GM18517 (cell line): ENCODE results near the gene METTL8.
"Not testable (repeated sequence)": the region's sequence is repeated elsewhere in the genome, so short reads cannot be mapped to it uniquely, and the experiment has no call there.

Source experiments
- ATAC-seq: cut with Tn5 transposase; IDR thresholded peaks from one replicate; pipeline ENCODE4 v1.9.1; 2021; ENCODE audit warnings: mild to moderate bottlenecking, moderate library complexity; ENCODE audit not compliant: unreplicated experiment

Gene METTL8

DNA sequence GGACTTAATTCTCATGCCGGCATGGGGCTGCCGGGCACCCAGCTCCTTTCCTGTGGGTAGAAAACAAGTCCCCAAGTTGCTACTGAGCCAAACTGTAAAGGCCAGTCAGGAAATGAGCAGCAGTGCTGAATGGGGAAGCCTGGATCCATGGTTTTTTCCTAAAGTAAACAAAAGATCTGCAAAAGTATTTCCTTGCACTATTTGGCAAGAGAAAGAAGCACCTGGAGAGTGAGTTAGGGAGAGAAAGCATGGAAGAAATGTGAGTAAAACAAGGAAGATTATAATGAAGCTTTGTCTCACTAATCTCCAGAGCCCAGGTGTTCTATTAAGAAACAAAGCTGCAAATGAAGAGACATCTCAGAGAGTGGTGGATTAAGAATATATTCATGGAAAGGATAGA, 117.6 kb downstream of the METTL8 start:
- no peak for ATAC-seq

DNA sequence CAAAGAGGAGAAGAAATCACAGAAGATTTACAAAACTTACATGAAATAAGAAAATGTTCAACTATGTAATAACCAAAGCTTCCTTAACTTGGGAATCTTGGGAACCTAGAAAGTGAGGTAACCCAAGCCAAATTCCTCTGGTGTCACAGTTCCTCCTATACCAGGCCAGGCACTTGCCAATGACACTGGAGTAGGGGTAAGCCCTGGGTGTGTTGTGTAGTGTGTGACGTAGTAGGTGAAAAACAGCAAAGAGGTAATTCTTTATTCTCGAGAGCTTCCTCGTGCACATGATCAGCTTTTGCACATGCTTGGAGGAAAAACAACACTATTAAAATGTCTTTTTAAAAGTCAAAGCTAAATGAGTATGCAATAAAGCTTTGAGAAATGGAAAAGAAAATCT, 118.0 kb downstream of the METTL8 start:
- no peak for ATAC-seq

- ATAC-seq, result not testable (repeated sequence)
These were observed 121.6 kb downstream of the METTL8 start for GRCh38 chr2:171312182-171312581.

GRCh38 chr2:171311589-171311988, 122.2 kb downstream of the METTL8 start:
- ATAC-seq, result not testable (repeated sequence)

DNA sequence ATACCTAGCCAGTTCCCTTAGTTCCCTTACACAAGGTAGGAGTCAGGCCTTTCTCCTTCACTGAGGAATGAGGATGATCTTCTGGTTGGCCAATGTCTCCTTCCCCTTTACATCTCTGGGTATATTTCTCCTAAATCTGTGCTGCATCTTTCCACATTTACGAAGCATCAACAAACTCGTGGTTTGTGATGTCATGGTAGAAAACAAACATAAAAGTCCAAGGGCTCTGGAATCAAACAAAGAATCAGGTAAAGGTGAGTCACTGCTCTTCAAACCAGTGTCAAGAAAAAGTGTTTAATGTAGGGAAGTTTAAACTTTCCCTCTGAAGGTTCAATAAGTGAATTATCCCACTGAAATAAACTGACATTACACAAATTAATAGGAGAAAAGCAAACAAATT, 122.9 kb downstream of the METTL8 start:
- ATAC-seq, result no peak

DNA sequence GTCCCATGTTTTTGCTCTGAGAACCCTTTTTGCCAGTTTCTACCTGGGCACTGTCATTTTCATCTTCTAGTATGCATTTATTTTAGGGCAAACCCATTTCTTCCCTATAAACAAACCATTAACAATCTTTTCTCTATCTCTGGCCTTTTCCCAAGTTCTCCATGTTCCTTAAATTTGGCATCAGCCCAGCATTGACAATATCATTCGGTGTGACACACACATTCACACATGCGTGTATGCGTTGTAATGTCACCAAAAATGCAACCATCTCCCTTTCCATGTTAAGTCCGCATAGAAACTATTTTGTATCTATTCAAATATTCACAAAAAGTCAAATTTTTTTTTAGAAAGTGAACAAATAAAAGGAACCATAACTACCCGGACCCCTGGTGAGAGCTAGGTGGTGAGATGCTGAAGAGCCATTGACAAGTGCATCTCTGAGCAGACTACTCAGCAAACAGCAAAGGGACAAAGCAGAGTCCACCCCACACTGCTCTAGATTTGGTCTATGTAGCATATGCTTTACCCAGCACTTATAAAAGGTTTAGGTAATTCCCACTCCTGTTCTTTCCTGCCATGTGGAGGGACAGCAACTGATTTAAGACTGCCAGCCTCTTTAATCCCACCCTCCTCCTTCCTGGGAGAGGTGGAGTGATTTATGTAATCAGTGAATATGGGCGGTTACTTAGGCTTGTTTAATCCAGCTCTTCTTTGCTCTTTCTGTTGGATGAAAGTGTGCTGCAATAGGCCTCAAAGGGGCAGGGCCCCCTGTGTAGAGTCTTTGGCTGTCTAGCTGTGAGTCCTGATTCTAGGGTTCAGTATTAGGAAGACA, 124.1 kb downstream of the METTL8 start:
- ATAC-seq, result no peak

DNA sequence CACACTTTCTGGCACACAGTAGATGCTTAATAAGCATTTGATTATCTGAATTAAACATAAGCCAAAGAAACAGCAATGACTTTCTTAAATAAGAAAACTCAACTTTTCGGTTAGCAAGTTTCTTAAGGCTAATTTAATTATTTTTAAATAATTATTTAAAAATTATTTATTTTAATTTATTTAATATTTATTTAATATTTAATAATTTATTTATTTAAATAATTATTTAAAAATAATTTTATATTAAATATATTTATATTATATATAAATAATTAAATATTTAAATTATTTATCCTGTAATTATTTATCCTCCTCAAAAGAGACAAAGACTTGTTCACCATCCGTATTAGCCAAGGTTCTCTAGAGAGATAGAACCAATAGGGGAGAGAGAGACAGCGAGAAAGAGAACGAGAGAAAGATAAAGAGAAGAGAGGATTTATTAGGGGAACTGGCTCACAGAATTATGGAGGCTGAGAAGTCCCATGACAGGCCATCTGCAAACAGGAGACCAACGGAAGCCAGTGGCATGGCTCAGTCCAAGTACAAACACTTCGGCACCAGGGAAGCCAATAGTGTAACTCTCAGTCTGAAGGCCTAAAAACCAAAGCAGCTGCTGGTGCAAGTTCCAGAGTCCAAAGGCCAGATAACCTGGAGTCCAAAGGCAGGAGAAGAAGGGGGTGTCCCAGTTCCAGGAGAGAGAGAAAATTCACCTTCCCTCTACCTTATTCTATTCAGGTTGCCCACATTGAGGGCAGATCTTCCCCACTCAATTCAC, 125.3 kb downstream of the METTL8 start:
- no peak for ATAC-seq

DNA sequence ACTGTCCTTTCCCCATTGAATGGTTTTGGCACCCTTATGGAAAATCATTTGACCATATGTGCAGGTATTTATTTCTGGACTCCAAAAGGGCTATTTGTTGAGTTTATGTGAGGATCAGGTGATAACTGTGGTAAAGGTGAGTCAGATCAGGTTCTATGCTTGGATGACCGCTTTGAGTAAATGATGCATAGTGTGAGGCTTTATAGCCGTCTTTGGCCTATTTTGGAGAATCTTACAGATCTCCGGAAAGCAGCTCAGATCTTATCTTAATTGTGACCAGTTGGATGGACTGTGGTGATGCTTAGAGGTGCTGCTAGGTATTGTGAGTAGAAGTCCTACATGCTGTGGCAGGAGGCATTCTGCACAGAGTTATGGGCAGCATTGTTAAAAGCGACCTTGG, 126.2 kb downstream of the METTL8 start:
- peak; percentile 85 for ATAC-seq

DNA sequence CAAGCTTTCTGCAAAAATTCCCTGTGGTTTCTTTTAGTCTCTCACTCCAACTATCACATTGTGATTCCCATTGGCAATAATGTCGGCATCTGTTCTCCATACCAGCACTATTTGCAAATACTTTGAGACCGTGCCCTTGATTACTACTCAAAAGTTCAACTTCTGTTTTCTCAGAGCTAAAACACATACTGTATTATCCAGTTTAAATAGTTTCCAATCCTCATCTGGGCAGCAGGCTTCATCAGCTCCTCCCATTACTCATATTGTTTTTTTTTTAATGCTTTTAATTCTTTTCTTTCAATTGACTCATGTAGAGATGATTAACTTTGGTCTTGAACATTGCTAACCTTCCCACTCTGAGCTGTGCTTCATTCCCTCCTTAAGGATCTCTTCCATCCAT, 135.8 kb downstream of the METTL8 start:
- ATAC-seq, result no peak

GRCh38 chr2:171294608-171295007, 139.2 kb downstream of the METTL8 start:
- no peak for ATAC-seq

DNA sequence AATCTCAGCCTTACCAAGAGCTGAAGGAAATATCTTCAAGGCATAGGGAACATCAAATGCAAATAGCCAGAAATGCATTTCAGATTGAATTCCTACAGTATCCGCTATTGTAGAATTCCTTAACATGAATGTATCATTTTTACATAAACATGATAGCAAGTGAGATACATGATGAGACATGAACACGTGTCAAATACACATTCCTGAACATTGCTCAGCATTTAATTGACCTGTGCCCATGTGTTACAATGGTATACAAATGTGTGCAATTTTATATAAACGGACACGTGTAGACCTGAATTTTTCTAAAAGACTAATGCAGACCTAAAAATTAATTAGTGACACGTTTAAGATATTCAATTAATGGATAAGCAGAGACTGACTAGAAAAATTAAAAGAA, 140.1 kb downstream of the METTL8 start:
- ATAC-seq, result no peak

DNA sequence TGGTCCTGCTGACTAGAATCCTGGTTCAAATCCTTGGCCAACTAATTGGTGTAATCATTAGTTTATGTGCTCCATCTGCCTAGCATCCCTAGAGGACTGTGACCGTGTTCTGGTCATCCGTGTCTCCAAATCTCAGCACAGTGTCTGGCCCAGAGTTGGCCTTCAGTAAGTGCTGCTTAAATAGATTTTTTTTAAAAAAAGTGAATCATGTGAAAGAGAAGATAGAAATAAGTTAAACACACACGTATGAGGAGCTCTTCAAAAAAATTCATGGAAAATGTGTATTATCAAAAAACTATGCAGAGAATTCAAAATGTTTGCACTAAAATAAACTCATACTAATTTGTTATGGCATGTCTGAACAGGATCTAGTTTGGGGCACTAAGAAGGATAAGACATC, 143.8 kb downstream of the METTL8 start:
- no peak for ATAC-seq

GRCh38 chr2:171289316-171289715, 144.5 kb downstream of the METTL8 start:
- ATAC-seq, result no peak

GRCh38 chr2:171287611-171288010, 146.2 kb downstream of the METTL8 start:
- ATAC-seq, result no peak

DNA sequence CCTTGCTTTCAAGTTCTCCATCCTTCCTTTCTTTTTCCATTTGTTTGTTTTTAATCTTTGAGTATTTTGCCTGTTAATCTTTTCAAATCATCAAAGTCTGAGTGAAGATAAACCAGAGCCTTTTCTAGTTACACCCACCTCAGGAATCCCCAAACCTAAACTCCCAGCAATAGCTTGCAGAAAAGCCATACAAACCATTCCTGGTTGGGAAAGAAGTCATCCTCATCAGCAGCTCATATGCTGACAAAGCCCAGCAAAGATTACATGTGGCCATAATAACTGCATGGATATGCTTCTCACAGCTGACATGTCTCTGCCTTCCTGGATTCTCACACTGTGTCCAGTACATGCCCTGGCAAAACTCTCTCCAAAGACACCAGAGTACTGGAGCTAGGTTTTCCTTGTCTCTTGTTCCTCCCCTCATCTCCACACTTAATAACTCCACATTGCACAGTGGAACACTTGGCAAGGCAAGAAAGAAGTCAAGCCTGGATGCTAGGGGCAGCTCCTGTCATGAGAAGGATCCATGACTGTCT, 146.7 kb downstream of the METTL8 start:
- ATAC-seq, result no peak

DNA sequence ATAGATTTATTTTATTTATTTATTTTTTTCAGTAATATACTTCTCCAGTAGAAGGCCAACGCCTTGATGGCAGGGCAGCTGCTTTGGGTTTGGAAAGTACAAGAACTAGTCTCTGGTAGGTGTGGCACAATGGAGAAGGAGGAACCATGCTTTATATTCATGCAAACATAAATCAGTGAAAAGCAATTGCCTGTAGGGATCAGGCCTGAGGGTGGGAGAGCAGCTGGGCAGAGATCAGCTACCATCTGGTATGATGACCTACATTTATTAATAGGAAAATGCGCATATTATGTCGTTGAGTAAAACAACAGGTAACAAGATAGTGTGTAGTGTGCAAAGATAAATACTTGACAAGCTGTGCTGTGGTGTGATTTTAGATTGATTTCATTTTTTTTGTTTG, 152.7 kb downstream of the METTL8 start:
- no peak for ATAC-seq

DNA sequence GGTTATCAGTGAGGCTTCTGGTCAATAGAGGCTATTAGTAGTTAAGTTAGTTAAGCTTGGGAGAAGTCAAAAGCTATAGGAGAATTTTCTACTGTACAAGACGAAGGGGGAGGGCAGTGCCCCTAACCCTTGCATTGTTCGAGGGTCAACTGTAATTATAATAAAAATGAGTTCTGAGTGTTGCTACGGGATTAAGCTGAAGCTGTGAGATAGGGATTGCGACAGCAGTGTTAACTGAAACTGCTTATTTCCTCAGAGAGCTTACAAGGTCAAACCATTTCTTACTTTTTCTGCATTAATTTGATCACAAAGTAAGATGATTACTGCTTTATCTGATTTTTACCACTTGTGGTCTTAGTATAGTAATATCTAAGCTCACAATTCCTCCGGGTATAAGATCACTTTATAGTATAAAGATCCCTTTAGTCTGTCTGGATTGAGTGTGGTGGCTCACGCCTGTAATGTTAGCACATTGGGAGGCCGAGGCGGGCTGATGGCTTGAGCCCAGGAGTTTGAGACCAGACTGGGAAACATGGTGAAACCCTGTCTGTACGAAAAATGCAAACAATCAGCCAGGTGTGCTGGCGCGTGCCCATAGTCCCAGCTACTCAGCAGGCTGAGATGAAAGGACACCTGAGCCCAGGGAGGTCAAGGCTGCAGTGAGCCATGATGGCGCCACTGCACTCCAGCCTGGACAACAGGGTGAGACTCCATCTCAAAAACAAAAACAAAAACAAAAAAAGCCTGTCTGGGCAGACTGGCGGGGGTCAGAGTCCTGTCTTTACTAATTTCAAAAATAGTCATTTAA, 153.6 kb downstream of the METTL8 start:
- no peak for ATAC-seq

GRCh38 chr2:171274757-171275156, 159.0 kb downstream of the METTL8 start:
- ATAC-seq, result no peak

DNA sequence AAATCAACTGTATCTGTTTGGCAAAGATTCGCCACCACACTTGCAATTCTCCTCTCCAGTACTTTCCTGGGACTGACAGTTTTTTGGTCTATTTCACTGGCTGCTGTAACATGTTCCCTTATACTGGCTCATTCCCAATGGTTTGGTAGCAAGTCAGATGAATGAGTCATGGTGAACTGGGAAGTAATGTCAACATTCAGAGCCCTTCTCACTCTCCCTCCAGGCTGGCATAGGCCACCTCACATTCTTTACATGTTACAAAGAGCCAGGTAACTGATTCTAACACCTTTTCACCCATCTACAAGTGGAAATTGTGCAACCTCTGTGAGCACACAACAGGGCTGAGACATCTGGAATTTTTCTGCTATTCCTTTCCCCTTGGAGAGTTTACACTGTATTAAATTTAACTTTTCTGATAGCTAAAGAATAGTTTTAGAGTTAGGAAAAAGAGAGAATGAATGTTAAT, 161.8 kb downstream of the METTL8 start:
- ATAC-seq, result no peak

GRCh38 chr2:171271386-171271785, 162.4 kb downstream of the METTL8 start:
- no peak for ATAC-seq
